HG02798 (cell line): ENCODE data around the gene TMEM229B.

Experiments
- ATAC-seq: cut with Tn5 transposase; IDR thresholded peaks from one replicate; pipeline ENCODE4 v1.9.1; 2021; ENCODE audit warnings: mild to moderate bottlenecking; ENCODE audit not compliant: unreplicated experiment, poor library complexity

The TMEM229B gene

DNA sequence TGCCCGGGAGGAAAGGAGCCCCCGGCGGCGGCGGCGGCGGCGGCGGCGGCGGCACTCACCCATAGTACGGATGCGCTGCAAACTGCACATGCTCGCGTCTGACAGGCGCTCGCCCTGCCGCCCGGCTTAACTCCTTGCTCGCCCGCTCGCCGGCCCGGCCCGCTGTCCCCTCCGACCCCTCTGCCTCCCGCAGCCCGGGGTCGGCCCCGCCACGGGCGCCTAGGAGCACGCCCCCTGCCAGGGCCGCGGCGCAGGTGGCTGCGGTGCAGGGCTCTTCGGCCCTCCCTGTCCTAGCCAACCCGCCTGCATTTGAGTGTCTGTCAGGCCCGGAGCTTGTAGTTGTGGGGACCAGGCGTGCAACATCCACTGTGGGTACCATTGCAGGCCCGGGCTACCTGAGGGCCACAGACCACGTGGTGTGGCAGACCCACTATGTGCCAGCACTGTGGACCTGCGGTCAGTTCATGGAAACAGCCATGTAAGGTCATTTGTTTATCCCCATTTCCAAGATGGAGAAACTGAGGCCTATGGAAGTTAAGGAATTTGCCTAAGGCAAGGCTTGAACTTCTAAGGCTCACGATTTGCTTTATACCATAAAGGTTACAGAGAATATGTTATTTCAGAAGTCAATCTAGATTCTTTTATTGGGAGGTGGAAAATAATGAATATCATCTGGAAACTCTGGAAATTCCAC, 27.0 kb upstream of the TMEM229B start:
- ATAC-seq: peak; percentile 62

DNA sequence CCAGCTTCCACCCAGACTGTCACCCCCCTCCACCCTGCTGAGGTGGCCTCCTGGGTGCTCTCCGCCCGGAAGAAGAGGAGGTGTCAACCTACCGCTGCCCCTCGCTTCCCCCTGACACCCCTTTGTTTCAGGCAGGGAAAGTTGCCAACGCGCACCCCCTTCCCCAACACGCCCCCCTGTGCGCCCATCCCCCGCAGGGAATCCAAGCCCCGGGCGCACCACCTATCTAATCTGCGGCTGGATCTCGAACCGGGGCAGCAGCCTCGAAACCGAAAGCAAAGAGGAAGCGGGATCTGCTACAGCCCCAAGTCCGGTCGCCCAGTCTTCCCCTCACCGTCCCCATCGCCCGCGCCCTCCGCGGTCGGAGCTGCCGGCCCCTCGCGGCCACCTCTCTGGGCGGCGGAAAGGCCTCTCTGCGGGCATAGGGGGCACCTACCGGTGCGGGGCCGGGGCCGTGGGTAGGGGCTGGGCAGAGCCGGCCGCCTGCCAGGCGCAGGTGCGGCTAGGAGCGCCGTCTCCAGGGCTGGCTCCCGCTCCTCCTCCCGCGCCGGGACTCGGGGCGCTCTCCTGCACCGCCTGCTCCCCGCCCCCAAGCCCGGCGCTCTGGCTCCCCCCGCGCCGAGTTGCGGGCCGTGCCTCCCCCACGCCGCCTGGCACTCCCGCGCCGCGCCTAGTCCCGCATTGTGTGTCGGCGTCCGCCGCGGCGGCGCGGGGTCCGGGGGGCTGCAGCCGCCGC, 26.3 kb upstream of the TMEM229B start:
- peak; percentile 37 for ATAC-seq

DNA sequence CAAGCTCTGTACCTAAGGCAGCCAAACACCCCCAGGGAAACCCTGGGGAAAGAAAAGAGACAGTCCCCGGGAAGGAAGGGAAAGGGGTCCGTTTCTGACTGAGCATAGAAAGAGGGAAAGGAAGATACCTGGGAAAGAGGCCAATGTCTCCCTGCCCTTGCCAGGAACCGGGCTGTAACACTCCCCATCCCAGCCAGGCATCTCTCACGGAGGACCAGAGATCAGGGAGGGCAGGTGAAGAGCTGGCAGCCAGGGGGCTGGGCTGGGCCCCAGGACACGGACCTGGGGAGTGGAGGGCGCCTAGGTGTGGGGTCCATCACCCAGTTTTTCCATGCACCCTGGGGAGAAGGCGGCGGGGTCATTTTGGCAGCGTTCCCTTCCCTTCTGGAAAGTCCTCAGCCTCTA, 25.7 kb upstream of the TMEM229B start:
- ATAC-seq: no peak

DNA sequence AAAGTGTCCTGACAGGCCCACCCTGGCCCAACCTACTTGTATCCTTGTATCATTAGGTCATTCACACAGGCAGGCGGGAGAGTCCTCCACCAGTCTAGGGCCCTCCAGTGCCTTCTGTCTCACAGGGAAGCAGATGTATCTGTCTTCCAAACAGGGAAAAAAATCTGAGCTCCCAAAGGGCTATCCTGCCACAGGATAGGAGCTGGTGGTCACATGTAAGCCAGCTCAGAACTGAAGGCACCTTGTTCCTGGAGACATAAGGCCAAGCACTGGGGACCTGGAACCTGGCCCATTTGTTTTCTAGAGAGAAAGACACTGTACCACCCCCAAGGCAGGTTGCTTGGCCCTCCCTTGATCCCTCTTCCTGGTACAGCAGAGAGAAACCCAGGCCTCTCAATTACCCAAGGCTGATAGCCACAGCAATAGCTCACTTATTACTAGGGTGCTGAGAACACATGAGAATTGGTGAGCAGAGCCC, 25.1 kb upstream of the TMEM229B start:
- ATAC-seq: no peak

DNA sequence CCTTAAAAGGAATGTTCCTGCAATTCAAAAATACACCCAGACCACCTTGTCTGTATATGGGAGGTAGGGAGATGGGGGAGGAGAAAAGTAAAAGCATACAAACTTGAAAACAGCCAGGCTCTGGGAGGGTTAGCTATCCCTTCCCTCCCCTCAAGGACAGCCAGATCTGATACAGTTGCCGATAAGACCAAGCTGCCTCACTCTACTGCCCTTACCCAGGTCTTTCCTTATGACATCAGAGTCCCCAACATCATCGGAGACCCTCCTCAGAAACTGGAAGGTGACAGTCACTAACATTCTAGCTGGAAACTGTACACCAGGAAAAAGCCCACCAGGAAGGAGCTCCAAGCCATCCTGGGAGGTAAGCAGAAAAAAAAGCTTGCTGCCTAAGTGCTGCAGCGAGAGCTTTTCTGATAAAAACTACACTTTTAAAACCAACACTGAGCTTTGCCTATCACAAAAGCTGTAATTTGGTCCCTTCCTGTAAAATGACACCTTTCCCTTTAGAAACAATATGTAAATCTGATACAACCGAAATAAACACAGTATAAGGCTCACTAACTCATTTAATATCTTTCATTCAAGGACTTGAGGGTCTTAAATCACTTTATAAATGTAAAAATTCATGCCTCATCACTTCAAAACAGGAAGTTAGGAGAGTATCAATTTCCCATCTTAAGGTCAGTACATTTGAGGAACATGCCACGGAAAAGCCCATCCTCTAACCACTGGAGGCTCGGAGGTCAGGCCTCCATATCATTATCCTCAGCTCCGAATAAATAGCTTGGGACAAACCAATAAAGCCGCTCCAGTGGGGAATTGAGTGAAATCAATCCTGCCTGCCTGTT, 24.2 kb upstream of the TMEM229B start:
- no peak for ATAC-seq

DNA sequence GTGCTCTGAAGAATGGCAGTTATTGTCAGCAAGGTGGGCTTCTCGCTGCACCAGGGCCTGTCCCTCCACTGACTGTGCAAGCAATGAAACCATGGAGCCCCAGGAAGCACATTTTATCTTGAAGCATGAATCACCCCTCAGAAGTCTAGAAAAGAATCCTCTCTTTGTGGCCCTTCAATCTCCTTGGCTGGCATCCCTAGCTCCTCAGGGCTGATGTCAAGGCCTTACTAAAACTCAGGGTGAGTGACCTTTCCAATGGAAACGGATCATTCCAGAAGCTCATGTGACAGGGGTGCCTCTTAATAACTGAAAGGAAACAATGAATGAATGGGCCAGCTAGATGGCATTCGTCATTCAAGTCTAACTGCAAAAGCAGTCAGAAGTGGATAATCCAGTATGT, 22.3 kb upstream of the TMEM229B start:
- ATAC-seq: no peak

DNA sequence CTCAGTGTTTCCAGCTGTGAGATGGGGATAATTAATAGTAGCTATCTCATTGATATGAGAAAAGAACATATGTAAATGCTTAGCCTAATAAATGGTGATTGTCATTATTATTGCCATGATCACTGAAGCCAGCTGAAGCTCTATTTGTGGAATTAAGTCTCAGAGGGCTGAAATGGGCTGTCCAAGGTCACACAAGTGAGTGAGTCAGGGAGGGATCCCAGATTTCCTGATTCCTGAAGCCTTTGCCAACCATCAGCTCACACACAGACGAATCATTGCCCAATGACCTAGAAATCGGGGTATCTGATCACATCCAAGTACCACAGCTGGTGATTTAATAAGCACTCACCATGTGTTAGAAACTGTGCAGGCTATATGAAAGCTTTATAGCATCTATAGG, 21.6 kb upstream of the TMEM229B start:
- no peak for ATAC-seq

DNA sequence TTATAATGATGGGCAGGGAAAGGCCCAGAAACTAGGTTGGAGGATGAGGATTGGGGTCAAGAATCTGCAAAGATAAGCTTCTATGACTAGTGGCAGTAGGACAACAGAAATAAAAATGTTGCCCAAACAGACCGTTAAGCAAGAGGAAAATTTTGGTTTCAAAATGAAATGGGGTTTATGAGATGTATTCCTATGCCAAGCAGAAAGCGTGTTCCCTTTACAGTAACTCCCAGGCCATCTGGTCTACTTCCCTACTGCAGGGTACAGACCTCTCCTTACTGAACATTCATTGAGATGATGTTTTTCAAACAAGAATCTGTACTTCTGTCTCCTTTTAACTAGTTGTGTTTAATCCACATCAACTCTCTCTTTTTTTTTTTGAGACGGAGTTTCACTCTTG, 20.4 kb upstream of the TMEM229B start:
- ATAC-seq: no peak

DNA sequence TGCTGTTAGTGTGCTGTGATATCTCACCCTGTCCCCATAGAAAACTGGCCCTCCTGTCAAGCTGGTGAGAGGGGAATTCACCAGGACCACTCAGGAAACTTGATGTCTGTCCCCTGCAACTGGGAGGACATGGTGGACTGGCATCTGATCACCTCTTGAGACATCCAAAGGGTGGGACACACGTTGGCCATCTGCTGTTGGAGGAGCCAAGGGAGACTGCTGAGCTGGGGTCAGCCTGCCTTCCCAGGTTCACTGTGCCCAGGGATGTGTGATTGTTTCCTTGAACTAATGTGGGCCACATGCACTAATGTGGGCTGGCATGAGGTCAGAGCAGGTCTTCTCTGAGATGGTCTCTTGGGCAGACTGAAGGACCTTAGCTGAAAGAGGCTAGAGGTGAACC, 16.7 kb upstream of the TMEM229B start:
- ATAC-seq: no peak

DNA sequence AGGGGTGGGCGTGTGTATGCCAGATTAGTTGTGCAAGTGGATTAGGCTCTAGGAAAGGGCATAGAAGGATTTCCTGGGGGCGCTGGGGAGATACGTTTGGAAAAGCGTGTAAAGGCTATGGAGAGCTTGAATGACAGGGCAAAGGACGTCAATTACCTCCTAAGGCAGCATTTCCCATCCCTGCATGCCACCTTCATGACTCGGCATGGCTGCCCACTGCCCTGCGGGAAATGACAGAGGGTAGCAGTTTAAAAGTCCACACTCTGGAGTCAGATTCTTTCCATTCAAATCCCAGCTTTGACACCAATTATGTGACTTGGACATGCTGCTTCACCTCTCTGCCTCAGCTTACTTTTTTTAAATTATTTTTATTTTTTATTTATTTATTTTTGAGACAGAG, 14.8 kb upstream of the TMEM229B start:
- no peak for ATAC-seq

DNA sequence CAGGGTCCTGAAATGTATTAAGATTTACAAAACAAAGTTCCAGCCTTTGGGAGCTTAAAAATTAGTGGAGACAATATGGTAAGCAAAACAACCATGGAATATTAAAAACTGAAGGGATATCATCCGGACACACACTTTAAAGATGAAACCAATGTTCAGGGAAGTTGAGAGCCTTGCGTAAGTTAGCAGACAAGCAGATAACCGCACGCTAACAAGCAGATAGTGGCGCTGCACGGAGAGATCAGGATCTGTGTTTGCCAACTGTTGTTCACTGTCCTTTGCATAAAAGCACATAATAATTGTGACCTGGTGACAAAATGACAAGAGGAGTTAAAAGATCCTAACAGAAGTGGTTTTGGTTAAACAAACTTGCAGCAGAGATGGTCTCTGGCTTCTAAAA, 14.3 kb upstream of the TMEM229B start:
- no peak for ATAC-seq

DNA sequence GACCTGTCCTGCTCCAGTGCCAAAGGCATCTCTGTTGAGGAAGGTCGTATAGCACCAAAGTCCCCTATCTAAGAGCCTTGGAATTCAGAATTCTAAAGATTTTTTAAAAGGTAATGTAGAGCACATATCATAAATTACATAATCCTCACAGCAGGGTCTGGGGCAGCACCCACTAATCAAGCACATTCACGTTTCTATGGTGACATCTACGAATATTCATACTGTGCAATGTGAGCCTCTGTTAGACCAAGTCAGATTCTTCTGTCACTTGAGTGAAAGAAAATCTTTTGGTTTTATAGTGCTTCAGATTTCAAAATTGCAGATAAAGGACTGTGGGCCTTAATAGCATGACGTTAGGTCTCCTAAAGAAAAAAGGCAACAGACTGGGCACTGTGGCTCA, 13.1 kb upstream of the TMEM229B start:
- no peak for ATAC-seq

DNA sequence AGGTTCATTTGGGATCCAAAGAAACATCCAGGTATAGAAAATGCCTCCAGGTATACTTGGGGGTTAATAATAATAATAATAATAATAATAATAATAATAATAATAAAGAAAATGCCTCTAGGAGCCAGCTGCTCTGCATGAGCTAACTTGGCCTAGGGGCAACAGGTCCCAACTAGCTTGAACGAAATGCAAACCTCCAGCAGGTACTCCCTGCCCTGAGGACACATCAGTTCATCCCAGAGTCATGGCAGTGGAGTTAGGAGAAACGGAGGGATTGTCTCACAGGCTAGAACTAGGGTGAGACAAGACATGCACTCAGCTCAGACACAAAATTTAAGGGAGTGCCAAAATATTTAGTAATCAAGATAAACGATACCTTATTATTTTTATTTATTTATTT, 12.5 kb upstream of the TMEM229B start:
- ATAC-seq: no peak

DNA sequence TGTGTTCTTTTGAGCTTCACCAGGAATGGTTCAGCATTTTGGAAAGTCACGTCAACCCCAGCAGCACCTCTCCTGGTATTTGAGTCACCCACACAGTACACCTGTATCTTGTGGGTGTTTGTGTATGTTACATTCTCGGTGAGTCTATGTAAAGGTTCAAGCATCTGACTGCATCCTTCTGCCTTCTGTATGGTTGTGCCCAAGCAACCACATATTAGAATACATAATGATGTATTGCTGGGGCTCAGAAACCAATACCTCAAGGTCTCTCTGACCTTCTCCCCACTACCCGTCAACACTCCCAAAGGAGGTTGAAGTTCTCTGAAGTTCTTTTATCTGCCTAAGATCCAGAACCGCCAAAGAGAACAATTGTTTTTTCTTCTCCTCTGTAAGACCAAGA, 9.2 kb upstream of the TMEM229B start:
- no peak for ATAC-seq

DNA sequence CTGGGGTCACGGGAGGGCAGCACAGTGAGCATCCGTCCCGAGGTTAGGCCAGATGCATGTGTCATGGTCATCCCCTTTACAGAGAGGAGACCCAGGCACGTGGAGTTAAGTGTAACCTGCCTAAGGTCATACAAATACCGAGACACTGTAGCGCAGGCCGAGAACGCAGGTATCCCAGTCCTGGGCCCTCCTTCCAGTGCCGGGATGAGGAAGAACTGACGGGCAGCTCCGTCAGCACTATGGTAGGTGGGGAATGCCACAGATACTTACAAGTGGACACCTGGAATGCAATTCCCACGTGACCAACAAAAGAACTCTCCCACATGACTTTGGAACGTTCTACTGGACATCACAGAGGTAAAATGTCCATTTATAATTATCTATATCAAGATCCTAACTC, 8.7 kb upstream of the TMEM229B start:
- no peak for ATAC-seq

DNA sequence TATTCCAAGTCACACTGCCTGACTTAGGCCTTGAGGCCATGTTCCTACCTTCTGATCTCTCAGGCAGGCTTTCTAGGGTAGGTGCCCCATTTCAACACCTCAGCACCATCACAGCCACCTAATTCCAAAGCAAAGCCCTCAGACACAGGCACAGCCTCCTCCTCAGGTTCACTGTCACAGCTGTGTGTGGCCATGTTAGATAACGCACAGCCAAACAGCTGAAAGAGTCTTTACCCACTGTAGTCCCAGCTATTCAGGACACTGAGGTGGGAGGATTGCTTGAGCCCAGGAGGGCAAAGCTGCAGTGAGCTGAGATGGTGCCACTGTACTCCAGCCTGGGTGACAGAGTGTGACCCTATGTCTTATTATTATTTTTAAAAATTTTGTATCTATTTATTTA, 7.3 kb upstream of the TMEM229B start:
- ATAC-seq: no peak

DNA sequence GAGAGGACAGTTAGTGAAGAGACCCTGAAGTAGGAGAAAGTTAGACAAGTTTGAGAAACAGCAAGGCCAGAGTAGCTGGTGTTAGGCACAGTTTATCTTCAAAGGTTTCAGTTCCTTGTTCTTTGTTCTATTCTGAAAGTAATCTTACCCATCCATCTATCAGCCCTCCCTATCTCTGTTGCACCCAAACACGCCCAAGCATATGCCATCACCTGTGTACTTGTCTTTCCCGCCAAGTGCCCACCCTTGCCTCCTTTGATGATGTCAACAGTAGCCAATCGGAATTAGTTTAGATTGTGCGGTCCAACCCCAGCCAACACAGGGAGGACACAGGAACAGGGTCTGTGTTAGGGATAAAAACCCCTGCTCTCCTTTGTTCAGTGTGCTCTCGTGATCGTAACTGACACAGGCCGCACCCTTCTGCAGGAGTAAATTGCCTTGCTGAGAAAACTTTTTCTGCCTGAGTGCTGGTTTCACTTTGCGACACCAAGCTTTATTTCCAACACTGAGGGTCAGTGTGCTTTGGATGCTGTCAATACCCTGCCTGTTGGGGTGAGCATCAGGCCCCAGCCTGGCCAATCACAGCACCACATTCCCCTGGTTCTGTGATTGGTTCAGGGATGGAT, 4.7 kb upstream of the TMEM229B start:
- peak; percentile 20 for ATAC-seq

DNA sequence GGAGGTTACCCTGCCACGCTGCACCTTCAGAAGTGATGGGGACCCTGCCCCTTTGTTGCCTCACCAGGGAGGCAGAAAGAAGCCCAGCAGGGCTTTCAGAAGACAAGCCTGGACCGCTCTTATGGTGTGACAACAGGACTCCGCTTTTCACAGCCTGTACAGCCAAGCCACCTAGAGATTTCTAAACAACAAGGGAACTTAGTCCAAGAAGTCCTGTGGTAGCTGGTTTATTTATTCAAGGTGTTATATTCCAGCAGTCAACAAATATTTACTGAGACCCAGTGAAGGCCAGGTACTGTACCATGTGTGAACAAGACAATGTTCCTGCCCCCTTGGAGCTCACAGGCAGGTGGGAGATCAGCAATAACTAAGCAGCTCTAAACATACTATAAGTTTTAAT, 4.0 kb upstream of the TMEM229B start:
- no peak for ATAC-seq

DNA sequence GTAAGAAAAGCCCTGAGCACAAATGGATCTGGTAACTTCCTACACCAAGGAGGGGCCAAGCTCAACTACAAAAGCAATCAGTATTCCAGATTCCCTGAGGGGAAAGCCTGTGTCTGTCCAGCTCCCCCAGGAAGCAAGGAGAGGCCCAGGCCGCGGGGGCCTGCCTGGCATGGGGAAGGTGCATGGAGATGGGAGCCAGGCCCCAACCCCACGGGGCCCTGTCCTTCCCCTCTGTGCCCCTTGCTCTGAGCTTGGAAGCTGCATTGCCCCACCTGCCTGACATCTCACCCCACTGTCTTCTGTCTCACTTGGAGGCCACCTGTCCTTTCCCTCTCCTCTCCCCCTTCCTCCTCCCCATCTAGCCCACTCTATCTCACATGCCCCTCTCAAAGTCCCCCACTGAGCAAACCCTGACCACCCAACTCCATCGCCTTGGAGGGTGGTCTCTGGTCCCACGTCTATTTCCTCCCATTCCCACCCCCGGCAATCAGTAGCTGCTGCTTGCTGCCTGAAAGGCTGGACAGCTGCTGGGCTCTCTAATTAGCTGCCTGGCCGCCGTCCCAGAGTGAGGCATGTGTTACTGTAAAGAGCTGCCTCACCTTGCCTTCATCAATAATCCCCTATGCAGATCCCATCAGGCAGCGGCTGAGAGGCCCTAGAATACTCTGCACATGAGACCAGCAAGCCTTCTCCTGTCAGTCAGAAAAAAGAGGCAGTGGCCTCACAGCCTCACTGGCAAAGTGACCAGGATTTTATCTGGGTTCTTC, 3.4 kb upstream of the TMEM229B start:
- ATAC-seq: no peak

DNA sequence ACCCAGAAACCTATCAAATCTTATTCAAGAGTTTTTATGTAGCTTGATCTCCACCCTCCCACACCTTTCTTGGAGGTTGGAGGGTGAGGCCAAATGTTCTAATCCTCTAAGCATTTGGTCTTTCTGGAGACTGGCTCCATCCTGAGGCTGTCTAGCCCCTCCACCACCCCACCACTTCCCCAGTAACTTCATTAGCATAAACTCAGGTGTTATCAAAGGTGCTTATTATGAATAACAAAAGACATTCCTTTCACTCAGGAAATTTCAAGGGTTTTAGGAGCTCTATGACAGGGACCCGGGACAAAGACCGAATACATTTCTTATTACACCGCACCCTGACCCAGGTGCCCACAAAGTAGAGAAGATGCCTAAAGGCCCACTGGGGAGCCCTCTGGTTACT, 2.8 kb upstream of the TMEM229B start:
- ATAC-seq: no peak
